Occipital lobe (tissue), 2 donors: ENCODE data around the gene VPREB1. TPM values are rescaled to one million over a fixed set of nuclear protein-coding genes. Genes with fewer than 3 reads are reported as not detected.
"Not testable (repeated sequence)": the region's sequence is repeated elsewhere in the genome, so short reads cannot be mapped to it uniquely, and the experiment has no call there.

Source experiments
- DNase-seq: peaks from one replicate; lab custom pipeline; 2025; lab: John Stamatoyannopoulos, UW
- total RNA-seq: library from RNA; depleted of rRNA; stranded (reverse); fragments of >200 nt; gene quantifications from one replicate; pipeline ENCODE4 v1.2.3, GENCODE V29; 2014

Gene VPREB1
- total RNA-seq, 1 donor from 2014 or later = not detected

DNA sequence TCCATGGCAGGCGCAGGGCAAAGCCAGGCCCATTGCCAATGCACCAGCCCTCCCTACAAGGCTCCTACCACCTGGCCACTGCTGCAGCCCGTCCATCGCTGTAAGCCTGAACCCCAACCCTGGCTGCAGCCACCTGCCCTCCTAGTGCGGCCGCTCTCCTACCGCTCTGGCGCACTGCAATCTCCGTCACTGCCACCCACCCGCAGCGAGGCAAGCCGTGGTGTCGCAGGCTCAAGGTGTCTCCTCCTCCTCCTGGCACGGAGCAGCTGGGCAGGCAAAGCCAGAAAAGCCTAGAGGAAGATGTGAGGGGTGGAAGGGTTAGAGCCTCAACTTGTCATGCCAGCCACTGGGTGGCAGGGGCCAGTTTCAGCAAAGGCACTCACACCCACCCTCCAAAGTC lies 50.1 kb downstream of the VPREB1 start:
- not testable (repeated sequence) for DNase-seq
